ENCODE measurements around the gene GIMAP5.

Gene GIMAP5

DNA sequence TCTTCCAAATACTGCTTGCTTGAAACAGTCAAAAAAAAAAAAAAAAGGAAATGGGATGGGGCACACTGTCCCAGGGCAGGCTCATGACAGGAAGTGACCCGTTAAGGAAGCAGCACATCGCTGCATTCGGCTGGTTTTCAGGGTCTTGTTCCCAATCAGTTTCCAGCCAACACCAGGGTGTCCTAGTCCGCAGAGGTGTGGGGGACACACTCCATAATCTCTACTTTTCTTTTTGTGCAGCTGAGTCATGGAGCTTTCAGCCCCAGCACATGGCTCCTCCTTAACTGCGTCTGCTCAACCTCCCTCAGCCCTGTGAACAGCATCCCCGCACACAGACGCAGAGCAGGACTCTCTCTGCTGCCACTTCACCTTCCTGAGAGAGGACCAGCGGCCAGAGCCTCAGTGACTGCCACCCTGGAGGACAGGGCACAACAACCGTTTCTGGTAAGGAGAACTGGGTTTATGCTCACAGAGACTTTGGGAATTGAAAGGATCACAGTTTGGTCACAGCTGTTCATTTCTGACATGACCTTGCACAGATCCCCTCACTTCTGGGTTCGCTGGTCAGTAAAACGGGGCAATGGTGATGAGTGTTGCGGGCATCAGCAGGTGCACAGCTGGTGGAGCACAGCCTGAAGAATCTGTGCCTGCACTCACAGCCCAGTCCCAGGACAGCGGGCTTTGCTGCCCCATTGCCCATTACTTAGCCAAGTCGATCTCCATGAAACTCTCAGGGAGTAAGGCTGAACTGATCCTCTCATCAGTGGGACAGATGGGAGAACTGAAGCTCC is at the start of gene GIMAP5:
TSS of gene GIMAP5 (plus strand) at position 154 of the 791 bp plus-strand sequence. CDS start 3,467 bp downstream, outside the sequence.
- no peak for TF ChIP-seq ZNF274 (IDR thresholded peaks at IDR 0.05; ENCODE audit: low read depth, low read length)
- H3K4me3 ChIP-seq (ENCODE audit: low read length) = peak within 1 kb of the TSS; percentile 46; the same call in 1 of the 2 replicates

GRCh38 chr7:150688630-150689029 is 48.6 kb upstream of the GIMAP5 start:
- no peak for TF ChIP-seq ZNF274 (IDR thresholded peaks at IDR 0.05; ENCODE audit: low read depth, low read length)
- no peak overlapping the region for H3K4me3 ChIP-seq (ENCODE audit: low read length)

DNA sequence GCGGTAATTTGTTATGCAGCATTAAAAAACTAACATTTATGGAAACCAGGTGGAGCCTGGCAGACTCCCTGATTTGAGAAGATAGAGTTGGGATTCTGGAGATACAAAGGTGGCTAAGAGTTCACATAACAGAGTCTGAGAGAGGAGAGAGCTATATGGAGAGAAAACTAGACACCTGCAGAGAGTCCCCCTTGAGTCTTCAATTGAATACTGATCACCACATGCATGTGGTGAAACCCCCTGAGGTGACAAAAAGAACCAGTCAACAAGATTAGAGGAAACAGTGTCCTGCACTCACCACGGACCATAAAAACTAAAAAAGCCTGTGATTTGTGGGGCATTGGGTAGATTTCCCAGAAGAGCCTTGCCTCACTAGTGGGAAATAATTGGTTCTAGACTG is 41.6 kb upstream of the GIMAP5 start:
- TF ChIP-seq ZNF274 (IDR thresholded peaks at IDR 0.05; ENCODE audit: low read depth, low read length) = no peak
- H3K4me3 ChIP-seq (ENCODE audit: low read length) = no peak overlapping the region

DNA sequence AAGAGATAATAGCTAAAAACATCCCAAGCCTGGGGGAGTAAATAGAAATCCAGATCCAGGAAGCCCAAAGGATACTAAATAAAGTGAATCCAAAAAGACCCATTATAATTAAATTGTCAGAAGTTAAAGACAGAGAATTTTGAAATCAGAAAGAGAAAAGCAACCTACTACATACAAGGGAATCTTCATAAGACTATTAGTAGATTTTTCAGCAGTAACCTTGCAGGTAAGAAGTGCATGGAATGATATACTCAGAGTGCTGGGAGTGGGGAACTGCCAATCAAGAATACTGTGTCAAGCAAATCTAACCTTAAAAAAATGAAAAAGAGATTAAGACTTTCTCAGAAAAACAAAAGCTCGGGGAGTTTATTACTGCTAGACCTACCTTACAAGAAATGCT is 34.0 kb upstream of the GIMAP5 start:
- no peak overlapping the region for H3K4me3 ChIP-seq (ENCODE audit: low read length)
- TF ChIP-seq ZNF274 (IDR thresholded peaks at IDR 0.05; ENCODE audit: low read depth, low read length) = no peak

GRCh38 chr7:150715293-150715692 is 21.9 kb upstream of the GIMAP5 start:
- no peak for TF ChIP-seq ZNF274 (IDR thresholded peaks at IDR 0.05; ENCODE audit: low read depth, low read length)
- H3K4me3 ChIP-seq (ENCODE audit: low read length) = no peak overlapping the region

DNA sequence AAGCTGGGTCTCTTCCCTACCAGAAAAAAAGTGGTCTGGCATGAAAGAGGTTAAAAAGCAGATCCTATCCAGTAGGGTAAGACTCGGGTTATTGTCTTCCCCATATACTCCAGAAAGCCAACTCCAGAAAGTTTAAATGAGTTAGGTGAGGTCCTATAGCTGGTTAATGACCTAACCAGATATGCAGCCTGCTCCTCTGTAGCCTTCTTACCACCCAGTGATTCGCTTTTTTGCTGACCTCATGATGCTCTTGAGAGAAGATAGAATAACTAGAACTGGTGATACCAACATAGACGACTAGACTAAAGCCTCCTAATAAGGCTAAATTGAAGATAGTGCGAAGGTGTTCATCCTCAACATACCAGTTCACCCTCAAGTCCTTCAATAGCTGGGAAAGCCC is 21.5 kb upstream of the GIMAP5 start:
- TF ChIP-seq ZNF274 (IDR thresholded peaks at IDR 0.05; ENCODE audit: low read depth, low read length) = no peak
- H3K4me3 ChIP-seq (ENCODE audit: low read length) = no peak overlapping the region; the same call in 1 of the 2 replicates

- H3K4me3 ChIP-seq (ENCODE audit: low read length) = peak within 1 kb of the TSS; percentile 67; the same call in 1 of the 2 replicates
- no peak for TF ChIP-seq ZNF274 (IDR thresholded peaks at IDR 0.05; ENCODE audit: low read depth, low read length)
Measured at GRCh38 chr7:150716368-150716767, 20.9 kb upstream of the GIMAP5 start, which contains the start of gene GIMAP1. Gene GIMAP1 (plus strand): TSS chr7:150716613. CDS start chr7:150719048, 2,435 bp downstream.

DNA sequence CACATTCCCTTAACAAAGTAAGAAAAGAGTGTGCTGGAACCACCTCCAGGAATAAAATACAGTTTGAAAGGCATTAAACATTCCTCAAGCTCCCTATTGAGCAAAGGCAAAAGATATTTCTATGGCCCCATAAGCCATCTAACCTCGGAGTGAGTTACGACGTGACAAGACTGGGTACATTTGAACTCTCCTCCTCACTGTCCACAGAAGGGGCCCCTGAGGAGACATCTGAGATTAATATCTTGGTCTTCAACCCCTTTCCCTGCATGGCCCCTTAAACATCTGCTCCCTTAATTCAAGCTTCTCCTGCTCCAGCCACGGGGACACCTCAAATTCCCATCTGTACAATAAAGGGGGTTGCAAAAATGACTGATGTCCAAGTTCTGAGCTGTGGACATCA is 20.3 kb upstream of the GIMAP5 start:
- H3K4me3 ChIP-seq (ENCODE audit: low read length) = peak overlapping the region; percentile 67; the same call in 1 of the 2 replicates
- no peak for TF ChIP-seq ZNF274 (IDR thresholded peaks at IDR 0.05; ENCODE audit: low read depth, low read length)

- TF ChIP-seq ZNF274 (IDR thresholded peaks at IDR 0.05; ENCODE audit: low read depth, low read length) = no peak
Measured at GRCh38 chr7:150717814-150718420, 19.3 kb upstream of the GIMAP5 start.

DNA sequence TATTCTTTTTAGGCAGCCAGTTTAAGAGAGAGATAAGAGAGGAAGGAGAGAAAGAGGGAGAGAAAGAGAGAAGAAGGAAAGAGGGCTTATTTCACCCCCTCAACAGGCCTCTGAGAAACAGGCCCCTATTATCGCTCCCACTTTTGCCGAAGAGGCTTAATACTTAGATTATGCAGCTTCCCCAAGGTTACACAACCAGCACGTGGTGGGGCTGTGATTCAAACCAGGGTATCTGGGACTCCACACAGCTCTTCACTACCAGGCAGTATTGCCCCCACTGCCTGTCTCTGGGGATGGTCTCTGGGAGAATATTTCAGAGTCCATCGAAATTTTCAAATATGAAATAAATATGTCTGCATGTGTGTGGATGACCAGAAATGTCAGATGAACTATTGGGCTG is 17.8 kb upstream of the GIMAP5 start:
- TF ChIP-seq ZNF274 (IDR thresholded peaks at IDR 0.05; ENCODE audit: low read depth, low read length) = no peak
- no peak overlapping the region for H3K4me3 ChIP-seq (ENCODE audit: low read length)

More at GRCh38 chr7:150717814-150718420, 19.3 kb upstream of the GIMAP5 start:
- no peak overlapping the region for H3K4me3 ChIP-seq (ENCODE audit: low read length)

DNA sequence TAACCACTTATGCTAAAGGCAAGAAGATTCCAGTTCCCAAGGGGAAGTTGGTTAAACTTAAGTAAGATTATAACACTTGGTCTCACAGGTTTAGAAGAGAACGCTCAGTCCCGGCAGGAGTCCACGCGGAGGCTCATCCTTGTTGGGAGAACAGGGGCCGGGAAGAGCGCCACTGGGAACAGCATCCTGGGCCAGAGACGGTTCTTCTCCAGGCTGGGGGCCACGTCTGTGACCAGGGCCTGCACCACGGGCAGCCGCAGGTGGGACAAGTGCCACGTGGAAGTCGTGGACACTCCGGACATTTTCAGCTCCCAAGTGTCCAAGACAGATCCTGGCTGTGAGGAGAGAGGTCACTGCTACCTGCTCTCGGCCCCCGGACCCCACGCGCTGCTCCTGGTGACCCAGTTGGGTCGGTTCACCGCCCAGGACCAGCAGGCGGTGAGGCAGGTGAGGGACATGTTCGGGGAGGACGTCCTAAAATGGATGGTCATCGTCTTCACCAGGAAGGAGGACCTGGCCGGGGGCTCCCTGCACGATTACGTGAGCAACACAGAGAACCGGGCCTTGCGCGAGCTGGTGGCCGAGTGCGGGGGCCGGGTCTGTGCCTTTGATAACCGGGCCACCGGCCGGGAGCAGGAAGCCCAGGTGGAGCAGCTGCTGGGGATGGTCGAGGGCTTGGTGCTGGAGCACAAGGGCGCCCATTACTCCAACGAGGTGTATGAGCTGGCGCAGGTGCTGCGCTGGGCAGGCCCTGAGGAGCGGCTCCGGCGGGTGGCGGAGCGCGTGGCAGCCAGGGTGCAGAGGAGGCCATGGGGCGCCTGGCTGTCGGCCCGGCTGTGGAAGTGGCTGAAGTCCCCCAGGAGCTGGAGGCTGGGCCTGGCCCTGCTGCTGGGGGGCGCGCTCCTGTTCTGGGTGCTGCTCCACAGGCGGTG is 17.0 kb upstream of the GIMAP5 start:
- no peak overlapping the region for H3K4me3 ChIP-seq (ENCODE audit: low read length)
- TF ChIP-seq ZNF274 (IDR thresholded peaks at IDR 0.05; ENCODE audit: low read depth, low read length) = no peak

DNA sequence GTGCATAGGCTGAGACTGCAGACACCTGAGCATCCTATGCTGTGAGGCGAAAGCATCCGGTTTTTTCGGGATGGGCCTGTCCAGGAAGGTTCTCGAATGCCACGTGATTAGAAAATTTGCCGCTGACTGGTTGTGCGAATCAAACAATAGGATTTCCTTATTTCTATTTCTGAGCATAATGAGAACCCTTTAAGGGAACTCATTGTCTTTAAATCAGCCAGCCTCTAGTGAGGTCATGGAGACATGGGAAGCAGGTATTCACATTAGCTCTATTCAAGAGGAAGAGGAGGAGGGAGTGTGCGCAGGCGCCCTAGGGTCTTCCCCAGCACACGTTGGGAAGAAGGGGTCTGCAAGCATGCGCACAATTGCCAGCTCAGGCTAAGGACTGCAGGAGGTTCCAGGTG is 15.2 kb upstream of the GIMAP5 start:
- TF ChIP-seq ZNF274 (IDR thresholded peaks at IDR 0.05; ENCODE audit: low read depth, low read length) = no peak
- H3K4me3 ChIP-seq (ENCODE audit: low read length) = no peak overlapping the region

GRCh38 chr7:150722431-150722931 is 14.7 kb upstream of the GIMAP5 start:
- no peak overlapping the region for H3K4me3 ChIP-seq (ENCODE audit: low read length)
- no peak for TF ChIP-seq ZNF274 (IDR thresholded peaks at IDR 0.05; ENCODE audit: low read depth, low read length)

- no peak for TF ChIP-seq ZNF274 (IDR thresholded peaks at IDR 0.05; ENCODE audit: low read depth, low read length)
- no peak overlapping the region for H3K4me3 ChIP-seq (ENCODE audit: low read length)
Measured at GRCh38 chr7:150723467-150723866, 13.8 kb upstream of the GIMAP5 start.
